HG02885 (cell line): ENCODE data around the gene CYLD.

ENCODE experiments used
- ATAC-seq: cut with Tn5 transposase; IDR thresholded peaks from one replicate; pipeline ENCODE4 v1.9.1; 2021; ENCODE audit warnings: mild to moderate bottlenecking; ENCODE audit not compliant: unreplicated experiment, poor library complexity

CYLD gene

DNA sequence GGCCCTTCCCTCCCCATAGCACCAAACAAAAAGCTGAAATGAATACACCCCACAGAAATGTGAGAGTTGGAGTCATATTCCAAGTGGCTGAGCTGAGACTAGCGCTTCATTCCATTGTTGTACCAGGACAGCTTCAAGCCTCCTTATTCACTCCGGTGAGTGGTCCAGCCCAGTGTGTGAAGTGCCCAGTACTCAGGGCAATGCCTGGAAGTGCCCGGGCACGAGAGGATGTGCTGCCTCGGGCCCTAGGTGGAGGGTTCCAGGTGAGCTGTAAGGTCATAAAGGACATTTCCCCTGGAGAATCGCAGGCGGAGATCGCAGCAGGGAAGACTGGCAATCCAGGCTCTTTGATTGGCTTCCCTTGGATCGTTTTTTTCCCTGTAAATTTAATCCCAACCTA, 5.4 kb upstream of the CYLD start:
- ATAC-seq, result no peak

DNA sequence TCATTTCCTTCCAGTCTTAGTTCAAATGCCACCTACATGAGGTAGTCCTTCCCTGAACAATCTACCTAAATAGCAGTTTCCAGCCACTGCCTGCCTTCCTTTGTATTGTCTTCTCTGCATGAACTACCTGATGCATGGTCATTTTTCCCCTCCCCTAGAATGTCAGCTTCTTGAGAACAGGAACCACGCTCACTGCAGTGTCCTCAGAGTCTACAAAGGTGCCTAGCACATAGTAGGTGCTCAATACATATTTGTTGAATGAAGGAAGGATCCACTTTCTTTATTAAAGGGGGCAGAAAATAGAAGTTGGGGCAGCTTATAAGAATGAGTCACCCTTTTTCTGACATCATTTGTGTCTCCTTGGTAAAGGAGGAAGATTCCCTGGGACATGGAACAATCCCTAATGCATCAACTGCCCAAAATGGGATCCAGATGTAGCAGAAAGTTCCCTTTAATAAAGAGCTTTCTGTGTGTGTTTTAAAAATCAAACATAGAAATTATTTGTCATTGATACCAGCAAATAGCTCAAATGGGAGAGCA, 4.4 kb upstream of the CYLD start:
- no peak for ATAC-seq

DNA sequence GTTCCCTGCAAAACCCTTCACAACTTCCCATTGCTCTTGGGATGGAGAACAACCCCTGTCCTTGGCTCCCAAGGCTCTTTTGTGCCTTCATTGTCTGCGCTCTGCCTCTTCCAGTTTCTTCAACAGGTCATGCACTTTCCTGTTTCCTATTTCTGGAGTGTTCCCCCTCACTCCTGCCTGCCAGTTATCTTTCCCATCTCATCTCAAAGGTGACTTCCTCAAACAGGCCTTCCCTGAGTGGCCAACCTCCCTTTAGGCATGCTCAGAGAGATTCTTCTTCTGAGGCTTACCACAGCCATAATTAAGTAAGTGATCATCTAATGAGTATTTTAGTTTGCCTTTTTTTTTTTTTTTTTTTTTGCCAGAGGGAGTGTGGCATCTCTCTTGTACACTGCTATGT, 2.9 kb upstream of the CYLD start:
- ATAC-seq, result no peak

DNA sequence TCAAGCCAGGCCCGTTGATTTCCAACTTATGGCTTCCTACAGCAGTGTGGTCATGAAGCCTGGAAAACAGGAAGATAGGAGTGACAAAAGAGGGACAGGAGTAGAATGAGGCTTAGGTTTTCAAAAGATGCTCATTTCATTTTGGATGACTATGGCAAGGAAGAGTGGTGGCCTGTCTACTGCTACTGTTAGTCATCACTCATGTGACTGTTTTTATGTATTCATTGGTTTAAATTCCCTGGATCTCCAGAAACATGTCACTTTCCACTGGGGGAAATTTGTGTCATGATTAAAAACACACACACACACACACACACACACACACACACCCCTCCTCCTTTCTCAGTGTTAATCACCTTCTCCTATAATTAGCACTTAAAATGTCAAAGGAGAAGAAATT, 1.1 kb upstream of the CYLD start:
- no peak for ATAC-seq

DNA sequence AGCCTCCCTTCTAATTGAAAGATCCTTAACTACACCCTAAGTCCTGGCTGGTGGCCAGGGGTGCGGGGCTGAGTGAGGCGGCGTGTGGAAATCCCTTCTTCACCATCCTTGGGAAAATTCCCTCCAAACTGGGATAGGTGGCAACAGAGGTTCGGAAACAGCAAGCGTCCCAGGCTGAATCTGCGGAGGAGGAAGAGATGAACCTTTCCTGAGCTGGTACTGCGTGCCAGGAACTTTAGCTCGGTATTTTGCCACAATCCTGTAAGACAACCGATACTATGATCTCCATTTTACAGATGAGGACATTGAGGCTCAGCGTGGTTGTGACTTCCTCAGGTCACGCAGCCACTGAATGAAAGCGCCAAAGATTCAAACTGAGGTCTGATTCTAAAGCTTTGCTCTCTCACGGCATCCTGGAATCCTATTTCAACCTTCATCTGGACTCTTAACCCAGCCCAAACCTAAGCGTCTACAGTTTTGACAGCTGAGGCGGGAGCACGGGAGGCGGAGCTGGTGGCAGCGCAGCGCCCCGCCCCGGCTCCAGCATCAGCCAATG, 583 bp upstream of the CYLD start:
- no peak for ATAC-seq

DNA sequence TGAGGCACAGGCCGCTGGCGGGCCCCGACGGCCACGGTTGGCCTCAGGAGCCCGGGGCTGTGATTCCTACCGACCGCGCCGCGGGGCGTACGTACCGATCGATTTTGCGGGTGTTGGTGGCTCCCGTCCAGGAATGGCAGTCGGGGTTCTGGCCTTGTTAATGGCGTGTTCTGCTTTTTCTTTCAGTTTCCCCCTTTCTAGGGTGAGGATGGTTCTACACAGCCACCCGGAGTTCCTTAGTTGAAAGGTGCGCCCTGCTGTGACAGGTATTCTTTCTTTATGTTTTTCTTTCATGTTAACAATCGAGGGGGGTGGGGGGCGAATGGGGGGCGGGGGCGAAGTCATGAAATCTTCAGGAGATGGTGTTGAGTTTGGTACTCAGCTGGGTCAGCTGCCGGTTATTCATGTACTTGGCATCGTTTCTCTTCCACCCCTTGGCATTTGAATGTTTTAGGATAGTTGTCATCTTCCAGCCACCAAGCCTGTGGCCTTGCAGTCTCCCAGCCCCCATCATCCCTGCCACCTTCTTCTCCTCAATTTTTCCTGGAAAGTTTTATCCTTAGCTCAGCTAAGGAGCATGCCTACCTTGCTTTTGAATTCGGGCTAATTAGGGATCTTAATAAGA, 802 bp downstream of the CYLD start:
- ATAC-seq, result no peak

DNA sequence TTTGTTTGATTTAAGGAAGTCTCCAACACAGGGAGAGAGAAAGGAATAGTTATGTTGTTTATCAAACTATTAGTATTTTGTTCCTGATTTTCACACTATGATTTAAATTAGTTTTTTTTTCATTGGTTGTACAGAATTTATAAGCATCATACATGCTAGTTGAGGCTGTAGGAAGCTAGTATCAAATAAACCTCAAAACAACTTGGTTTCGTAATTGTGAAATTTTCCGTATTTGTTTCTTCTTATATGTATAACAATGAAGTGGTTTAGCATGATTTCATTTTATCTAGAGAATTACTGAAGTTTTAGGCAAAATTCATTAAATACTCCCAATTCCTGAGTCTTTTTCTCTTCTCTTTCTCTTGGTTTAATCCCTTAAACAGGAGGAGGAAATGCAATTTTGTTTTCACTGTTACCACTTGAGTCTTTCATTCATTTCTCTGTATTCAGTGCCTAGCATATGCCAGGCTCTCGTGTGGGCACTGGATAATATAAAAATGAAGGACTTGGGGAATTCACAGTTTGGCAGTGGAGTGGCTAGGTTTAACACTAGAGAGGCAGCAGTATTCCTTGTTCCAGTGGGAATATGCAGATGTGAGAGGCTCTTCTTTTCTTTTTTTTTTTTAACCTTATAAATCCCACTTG, 1.8 kb downstream of the CYLD start:
- no peak for ATAC-seq

DNA sequence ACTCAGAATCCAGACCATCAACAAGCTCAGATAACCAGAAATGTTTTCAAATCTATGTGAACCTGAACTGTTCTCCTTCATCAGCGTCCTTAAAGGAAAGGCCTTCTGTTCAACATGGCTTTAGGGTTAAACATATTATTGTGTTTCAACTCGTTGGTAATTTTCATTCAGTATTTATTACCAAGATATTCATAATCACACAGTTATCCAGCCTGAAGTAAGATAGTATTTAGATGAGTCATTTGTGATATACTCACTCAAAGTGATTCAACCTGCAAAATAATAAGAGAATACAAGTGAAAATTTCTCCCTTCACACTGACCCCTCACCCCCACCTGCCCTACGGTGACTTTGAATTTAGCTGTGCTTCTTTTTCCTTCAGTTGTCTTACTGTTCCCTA, 3.0 kb downstream of the CYLD start:
- ATAC-seq, result no peak

DNA sequence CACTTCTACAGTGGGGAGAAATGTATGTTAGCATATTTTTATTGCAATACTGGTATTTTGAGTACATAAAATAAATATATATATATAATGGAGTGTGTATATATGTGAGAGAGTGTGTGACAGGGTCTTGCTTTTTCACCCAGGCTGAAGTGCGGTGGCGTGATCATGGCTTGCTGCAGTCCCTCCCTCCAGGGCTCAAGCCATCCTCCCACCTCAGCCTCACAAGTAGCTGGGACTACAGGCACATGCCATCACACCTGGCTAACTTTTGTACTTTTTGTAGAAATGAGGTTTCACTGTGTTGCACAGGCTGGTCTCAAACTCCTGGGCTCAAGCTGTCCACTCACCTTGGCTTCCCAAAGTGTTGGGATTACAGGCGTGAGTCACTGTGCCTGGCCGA, 4.1 kb downstream of the CYLD start:
- no peak for ATAC-seq

DNA sequence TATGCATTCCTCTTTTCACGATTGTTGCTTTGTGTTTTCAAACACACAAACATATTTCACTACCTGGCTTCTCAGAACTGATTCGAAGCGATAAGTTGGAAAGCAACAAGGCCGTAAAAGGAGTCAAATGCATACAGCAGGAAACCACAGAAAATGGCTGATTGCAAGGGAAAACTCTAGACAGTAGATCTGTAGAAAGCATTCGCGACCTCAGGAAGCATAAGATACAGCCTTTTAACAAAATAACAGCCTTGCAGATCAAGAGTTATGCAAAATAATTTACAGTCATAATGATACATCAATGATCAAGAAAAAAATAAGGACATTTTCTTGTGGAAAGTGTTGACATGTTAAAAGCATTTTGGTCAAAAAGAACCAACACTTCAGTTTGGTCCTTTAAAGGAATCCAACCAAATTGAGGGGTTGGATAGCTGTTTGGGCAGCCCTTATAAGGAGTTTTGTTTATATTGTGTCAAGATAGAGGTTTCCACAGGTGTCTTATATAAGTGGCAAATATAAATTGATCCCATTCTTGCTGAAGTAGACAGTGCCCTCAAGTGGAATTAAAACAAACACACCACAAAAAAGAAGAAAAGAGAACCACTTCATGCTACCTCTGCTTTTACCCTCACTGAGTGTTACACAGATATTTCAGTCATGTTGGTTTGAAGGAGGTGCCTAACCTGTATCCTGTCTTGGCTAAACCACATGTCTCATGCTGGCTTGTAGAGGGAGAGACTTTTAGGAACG, 5.5 kb downstream of the CYLD start:
- ATAC-seq, result peak; percentile 68

DNA sequence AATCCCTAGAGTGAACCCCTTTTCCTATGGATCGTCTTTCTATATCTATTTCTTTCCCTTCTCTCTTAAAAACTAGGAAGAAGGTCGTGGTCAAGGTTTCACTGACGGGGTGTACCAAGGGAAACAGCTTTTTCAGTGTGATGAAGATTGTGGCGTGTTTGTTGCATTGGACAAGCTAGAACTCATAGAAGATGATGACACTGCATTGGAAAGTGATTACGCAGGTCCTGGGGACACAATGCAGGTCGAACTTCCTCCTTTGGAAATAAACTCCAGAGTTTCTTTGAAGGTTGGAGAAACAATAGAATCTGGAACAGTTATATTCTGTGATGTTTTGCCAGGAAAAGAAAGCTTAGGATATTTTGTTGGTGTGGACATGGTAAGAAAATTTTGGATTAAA, 9.6 kb downstream of the CYLD start:
- no peak for ATAC-seq

DNA sequence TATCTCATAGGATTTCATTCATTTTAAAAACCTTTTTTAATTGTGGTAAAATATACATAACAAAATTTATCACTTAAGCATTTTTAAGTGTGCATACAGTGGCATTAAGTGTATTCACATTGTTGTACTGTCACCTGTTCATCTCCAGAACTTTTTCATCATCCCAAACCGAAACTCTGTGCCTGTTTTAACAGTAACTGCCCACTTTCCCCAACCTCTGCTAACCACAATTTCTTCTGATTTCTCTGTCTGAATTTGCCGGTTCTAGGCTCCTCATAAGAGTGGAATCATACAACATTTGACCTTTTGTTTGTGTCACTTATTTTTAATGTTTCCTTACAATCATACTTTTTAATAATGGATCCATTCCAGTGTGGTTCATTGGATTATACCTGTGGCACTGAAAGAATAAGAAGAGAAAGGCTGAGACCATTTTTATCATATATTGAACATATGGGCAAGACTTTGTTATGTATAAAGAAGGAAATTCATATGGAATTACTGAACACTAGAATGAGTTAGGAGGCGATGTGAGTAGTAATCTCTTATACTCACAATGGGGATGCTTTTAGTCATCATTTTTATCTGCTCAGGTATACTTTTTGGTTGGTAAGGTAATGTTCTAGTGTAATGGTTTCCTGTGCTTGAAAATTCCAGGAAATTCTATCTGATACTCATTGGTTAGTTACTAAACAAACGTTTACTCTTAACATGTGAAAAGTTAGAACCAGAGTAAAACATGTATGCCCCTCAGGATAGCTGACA, 10.8 kb downstream of the CYLD start:
- no peak for ATAC-seq

DNA sequence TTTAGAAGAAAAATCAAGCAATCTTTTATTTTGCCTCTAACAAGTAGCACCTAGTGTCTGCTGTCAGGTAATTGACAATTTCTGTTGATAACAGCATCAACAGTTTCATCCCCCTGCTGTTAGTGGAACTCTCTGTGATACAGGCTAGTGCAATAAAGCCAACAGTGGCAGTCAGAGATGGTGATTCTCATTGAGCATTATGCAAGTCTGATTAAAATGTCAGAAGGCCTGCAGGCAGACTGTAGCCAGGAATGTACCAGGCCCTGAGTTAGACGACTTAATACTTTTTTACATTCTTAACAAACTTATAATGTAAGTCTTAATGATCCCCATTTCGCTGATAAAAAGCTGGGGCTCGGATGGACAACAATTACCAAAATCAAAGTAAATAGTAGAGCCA, 14.6 kb downstream of the CYLD start:
- ATAC-seq, result no peak

DNA sequence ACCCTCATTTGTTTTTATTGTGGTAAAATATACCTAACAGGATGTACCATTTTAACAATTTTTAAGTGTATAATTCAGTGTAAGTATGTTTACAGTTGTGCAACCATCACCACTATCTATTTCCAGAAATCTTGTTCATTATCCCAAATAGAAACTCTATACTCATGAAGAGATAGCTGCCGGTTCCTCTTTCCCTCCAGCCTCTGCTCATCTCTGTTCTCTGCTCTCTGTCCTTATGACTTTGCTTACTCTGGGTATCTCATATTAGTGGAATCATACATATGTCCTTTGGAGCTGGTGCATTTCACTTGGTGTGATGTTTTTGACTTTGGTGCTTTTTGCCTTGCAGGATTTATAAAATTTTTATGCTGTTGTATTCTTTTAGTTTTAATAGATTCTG, 19.4 kb downstream of the CYLD start:
- ATAC-seq, result no peak

DNA sequence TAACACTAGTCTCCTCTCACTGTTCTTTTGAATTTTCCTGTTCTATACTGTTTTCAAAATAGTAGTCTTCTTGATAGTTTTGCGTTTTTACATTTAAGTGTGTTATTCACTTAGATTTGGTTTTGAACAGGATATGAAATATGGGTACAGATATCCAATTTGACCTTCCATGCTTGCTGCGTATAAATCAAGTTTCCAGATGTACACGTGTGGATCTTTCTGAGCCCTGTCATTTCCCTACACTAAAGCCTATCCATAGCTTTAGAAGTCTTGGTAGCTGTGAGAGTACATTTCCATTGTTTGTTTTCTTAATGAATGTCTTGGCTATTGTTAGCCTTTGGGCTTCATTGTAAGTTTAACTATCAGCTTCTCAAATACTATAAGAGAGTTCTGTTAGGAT, 20.4 kb downstream of the CYLD start:
- no peak for ATAC-seq

DNA sequence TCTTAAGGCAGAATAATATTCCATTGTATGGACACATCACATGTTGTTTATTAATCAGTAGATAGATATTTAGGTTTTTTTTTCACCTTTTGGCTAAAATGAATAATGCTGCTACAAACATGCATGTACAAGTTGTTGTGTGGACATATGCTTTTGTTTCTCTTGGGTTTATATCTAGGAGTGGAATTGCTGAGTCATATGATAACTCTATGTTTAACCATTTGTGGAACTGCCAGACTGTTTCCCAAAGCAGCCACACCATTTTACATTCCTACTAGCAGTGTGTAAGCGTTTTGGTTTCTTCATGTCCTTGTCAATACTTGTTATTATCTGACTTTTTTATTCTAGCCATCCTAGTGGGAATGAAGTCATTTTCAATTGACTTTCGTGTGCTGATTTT, 21.3 kb downstream of the CYLD start:
- ATAC-seq, result no peak

DNA sequence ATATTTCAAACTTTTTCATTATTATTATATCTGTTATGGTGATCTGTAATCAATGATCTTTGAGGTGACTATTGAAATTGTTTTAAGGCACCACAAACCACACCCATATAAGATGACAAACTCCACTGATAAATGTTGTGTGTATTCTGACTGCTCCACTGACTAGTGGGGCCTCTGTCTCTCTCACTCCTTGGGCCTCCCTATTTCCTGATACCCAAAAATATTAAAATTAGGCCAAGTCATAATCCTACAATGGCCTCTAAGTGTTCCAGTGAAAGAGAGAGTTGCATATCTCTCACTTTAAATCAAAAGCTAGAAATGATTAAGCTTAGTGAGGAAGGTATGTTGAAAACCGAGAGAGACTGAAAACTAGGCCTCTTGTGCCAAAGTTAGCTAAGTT, 23.4 kb downstream of the CYLD start:
- ATAC-seq, result no peak

DNA sequence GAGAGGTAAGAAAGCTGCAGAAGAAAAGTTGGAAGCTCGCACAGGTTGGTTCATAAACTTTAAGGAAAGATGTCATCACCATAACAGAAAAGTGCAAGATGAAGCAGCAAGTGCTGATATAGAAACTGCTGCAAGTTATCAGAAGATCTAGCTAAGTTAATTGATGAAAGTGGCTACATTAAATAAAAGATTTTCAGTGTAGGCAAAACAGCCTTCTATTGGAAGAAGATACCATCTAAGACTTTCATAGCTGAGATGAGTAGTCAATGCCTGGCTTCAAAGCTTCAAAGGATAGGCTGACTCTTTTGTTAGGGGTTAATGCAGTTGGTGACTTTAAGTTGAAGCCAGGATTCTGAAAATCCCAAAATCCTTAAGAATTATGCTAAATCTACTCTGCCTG, 24.0 kb downstream of the CYLD start:
- no peak for ATAC-seq

DNA sequence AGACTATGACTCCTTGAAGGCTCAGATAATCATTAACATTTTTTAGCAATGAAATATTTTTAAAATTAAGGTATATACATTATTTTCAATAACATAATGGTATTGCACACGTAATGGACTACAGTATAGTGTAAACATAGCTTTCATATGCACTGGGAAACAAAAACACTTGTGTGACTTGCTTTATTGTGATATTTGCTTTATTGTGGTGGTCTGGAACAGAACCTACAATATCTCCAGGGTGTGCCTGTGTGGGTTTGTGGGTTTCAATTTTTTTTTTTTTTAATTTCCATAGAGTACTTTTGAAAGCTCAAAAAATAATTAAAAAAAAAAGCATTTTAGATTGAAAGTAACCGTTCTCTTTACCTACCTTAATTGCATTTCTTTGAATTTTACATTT, 25.3 kb downstream of the CYLD start:
- no peak for ATAC-seq

DNA sequence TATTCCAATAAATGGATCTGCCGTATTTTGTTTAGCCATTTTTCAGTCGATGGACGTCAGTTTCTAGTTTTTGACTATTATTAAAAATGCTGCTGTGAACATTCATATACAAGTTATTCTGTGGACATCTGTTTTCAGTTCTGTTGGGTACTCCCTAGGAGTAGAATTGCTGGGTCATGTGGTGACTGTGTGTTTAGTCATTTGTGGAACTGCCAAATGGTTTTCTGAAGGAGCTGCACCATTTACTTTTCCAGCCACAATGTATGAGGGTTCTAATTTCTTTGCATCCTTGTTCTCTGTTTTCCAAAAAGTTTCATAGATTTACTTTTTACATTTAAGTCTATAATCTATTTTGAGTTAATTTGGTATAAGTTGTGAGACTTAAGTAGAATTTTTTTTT, 29.5 kb downstream of the CYLD start:
- no peak for ATAC-seq

DNA sequence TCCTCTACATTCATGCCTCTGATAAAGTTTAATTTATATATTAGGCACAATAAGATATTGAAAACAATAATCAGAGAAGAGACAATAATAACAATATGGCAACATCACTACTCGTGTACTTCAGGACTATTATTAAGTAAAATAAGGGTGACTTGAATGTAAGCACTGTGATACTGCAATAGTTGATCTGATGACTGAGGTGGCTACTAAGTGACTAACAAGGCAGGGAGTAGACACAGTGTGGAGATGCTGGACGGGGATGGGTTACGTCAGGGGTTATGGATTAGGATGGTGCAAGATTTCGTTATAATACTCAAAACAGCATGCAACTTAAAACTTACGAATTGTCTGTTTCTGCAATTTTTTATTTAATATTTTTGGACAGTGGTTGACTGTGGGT, 32.5 kb downstream of the CYLD start:
- no peak for ATAC-seq
